CD14-positive monocyte (primary cell): ENCODE data around the gene CFAP300. TPM values are rescaled to one million over a fixed set of nuclear protein-coding genes. Genes with fewer than 3 reads are reported as not detected.

Experiments
- DNase-seq, 3 donors: peaks; one replicate each; pipeline ENCODE4 v3.0.0-alpha.2; 2011 to 2022
- H2AFZ ChIP-seq: 2 replicates; pipeline ENCODE4 v1.6.0; 2012; ENCODE audit warnings: mild to moderate bottlenecking, low read depth, low read length, inconsistent platforms; ENCODE audit not compliant: insufficient read depth, poor library complexity, severe bottlenecking
- H3K27ac ChIP-seq, 2 donors: 1 replicate in 1 of 2; 2 replicates in 1 of 2; pipeline ENCODE4 v1.5.1; 2012 to 2013; ENCODE audit warnings: low read length in 2 of 2, control low read depth in 1 of 2, inconsistent platforms in 1 of 2, low read depth in 1 of 2, mild to moderate bottlenecking in 1 of 2
- H3K27me3 ChIP-seq, 2 donors: one replicate each; pipeline versions ENCODE4 v1.6.0 to v1.6.1; 2011 to 2013; ENCODE audit warnings: low read length in 2 of 2; ENCODE audit not compliant: control insufficient read depth in 2 of 2, insufficient read depth in 2 of 2
- H3K36me3 ChIP-seq, 2 donors: replicated peaks in 1 of 2; 1 replicate in 1 of 2; 2 replicates in 1 of 2; pipeline versions ENCODE4 v1.5.1 to v1.6.1; 2012 to 2013; ENCODE audit warnings: low read length in 2 of 2, control low read depth in 1 of 2, inconsistent platforms in 1 of 2, mild to moderate bottlenecking in 1 of 2; ENCODE audit not compliant: insufficient read depth in 2 of 2, control insufficient read depth in 1 of 2
- H3K4me1 ChIP-seq, 2 donors: 1 replicate in 1 of 2; 2 replicates in 1 of 2; pipeline versions ENCODE4 v1.5.1 to v1.6.1; 2012 to 2013; ENCODE audit warnings: low read length in 2 of 2, control low read depth in 1 of 2, inconsistent platforms in 1 of 2, mild to moderate bottlenecking in 1 of 2, moderate library complexity in 1 of 2; ENCODE audit not compliant: insufficient read depth in 2 of 2, control insufficient read depth in 1 of 2
- H3K4me2 ChIP-seq: replicated peaks from 2 replicates; pipeline ENCODE3; 2012; ENCODE audit warnings: low read length, moderate library complexity, mild to moderate bottlenecking; ENCODE audit not compliant: poor library complexity, severe bottlenecking; ENCODE audit errors: extremely low read depth
- H3K4me3 ChIP-seq, 3 experiments: fragments of 200-600 bp in 1 of 3; sonication (generic) in 1 of 3; replicated peaks in 1 of 3; 1 replicate in 2 of 3; 2 replicates in 1 of 3; pipeline ENCODE4 v1.5.1; 2011 to 2013; ENCODE audit warnings: low read length in 3 of 3, mild to moderate bottlenecking in 3 of 3, control low read depth in 2 of 3, low read depth in 2 of 3, inconsistent platforms in 1 of 3, moderate library complexity in 1 of 3
- H3K79me2 ChIP-seq: 2 replicates; pipeline ENCODE4 v1.6.0; 2012; ENCODE audit warnings: mild to moderate bottlenecking, control low read depth, inconsistent platforms, low read length, moderate library complexity; ENCODE audit not compliant: insufficient read depth
- H3K9ac ChIP-seq: 2 replicates; pipeline ENCODE4 v1.6.0; 2017; ENCODE audit warnings: low read length, mild to moderate bottlenecking; ENCODE audit not compliant: insufficient read depth, poor library complexity, severe bottlenecking
- H3K9me3 ChIP-seq, 2 donors: replicated peaks in 1 of 2; 1 replicate in 1 of 2; 2 replicates in 1 of 2; pipeline versions ENCODE4 v1.5.1 to v1.6.1; 2012 to 2013; ENCODE audit warnings: low read length in 2 of 2, control low read depth in 1 of 2; ENCODE audit not compliant: control insufficient read depth in 1 of 2, insufficient read depth in 1 of 2
- H4K20me1 ChIP-seq: 2 replicates; pipeline ENCODE4 v1.6.0; 2012; ENCODE audit warnings: mild to moderate bottlenecking, low read length, control low read depth, moderate library complexity; ENCODE audit not compliant: insufficient read depth
- H3K27ac Mint-ChIP-seq, 7 donors: one replicate each; pipeline ENCODE4 v1.8.0; 2020; ENCODE audit warnings: mild to moderate bottlenecking in 7 of 7, mixed read lengths in 7 of 7, moderate library complexity in 6 of 7, inconsistent platforms in 2 of 7
- H3K27me3 Mint-ChIP-seq, 3 donors: one replicate each; pipeline ENCODE4 v1.8.0; 2021 to 2022; ENCODE audit warnings: low read depth in 3 of 3, mild to moderate bottlenecking in 3 of 3, mixed read lengths in 3 of 3, moderate library complexity in 3 of 3, inconsistent platforms in 1 of 3
- H3K36me3 Mint-ChIP-seq, 2 donors: one replicate each; pipeline ENCODE4 v1.8.0; 2020; ENCODE audit warnings: mixed read lengths in 2 of 2, inconsistent platforms in 1 of 2, mild to moderate bottlenecking in 1 of 2
- H3K4me1 Mint-ChIP-seq: one replicate; pipeline ENCODE4 v1.8.0; 2020; ENCODE audit warnings: mild to moderate bottlenecking, mixed read lengths
- H3K4me3 Mint-ChIP-seq, 2 donors: one replicate each; pipeline ENCODE4 v1.8.0; 2020; ENCODE audit warnings: mild to moderate bottlenecking in 2 of 2, mixed read lengths in 2 of 2, moderate library complexity in 1 of 2
- H3K9me3 Mint-ChIP-seq, 7 donors: one replicate each; pipeline ENCODE4 v1.8.0; 2020 to 2022; ENCODE audit warnings: mixed read lengths in 7 of 7, mild to moderate bottlenecking in 6 of 7, moderate library complexity in 6 of 7, inconsistent platforms in 2 of 7
- CTCF ChIP-seq: fragments of 200-600 bp; IDR thresholded peaks from one replicate; pipeline ENCODE4 v1.8.0; 2022; ENCODE audit warnings: antibody characterized with exemption, mild to moderate bottlenecking
- WGBS: methylation state at CpG from one replicate; pipeline ENCODE4 v1.1.5; 2013; ENCODE audit warnings: missing lambda C conversion rate; ENCODE audit not compliant: insufficient coverage; 5-methylcytosine and 5-hydroxymethylcytosine counted together
- intact Hi-C, 2 donors: fragments of 100-400 bp; cut with micrococcal nuclease; formaldehyde crosslinking; loops; one replicate each; pipeline versions ENCODE4 v1.15.0 to v1.15.1; 2023
- polyA plus RNA-seq, 3 donors: library from polyadenylated mRNA; depleted of rRNA in 1 of 3; unstranded in 2 of 3; stranded (reverse) in 1 of 3; fragments of 300-500 nt in 2 of 3; fragments of >200 nt in 1 of 3; fragmentation: Illumina TruSeq in 2 of 3; gene quantifications; 1 replicate in 2 of 3; 2 replicates in 1 of 3; pipeline ENCODE4 v1.2.3, GENCODE V29; 2012 to 2021

The CFAP300 gene
- polyA plus RNA-seq, 3 donors: not detected

- Mint-ChIP-seq H3K4me1 (no peaks in the 10 kb centered on the region), H3K9me3 (peaks cover 22 to 56% (median 34%) of the 10 kb centered on the region in 7 donors), H3K36me3 (no peaks in the 10 kb centered on the region), H3K27me3 (peaks cover 5 to 28% (median 6%) of the 10 kb centered on the region in 3 donors), H3K4me3 (no peak overlapping the region), H3K27ac (peak overlapping the region in 1 of 7 donors; percentile 57)
- intact Hi-C loops: no loop called here
- H3K36me3 ChIP-seq: no peaks in the 10 kb centered on the region
- H3K4me1 ChIP-seq: no peaks in the 10 kb centered on the region
- 94% methylated on average over 2 of the region's 2 CpGs for WGBS
- no peak for DNase-seq
- peaks cover 25 to 37% of the 10 kb centered on the region in 2 donors for H3K9me3 ChIP-seq
- no peaks in the 10 kb centered on the region for H4K20me1 ChIP-seq
- no peak overlapping the region for H3K27ac ChIP-seq
- H3K9ac ChIP-seq: no peak overlapping the region
- no peak for TF ChIP-seq CTCF
- H2AFZ ChIP-seq: no peak overlapping the region
- no peak overlapping the region for H3K4me2 ChIP-seq
- no peak overlapping the region for H3K4me3 ChIP-seq
- peaks cover 2% of the 10 kb centered on the region in 2 donors for H3K27me3 ChIP-seq
- no peaks in the 10 kb centered on the region for H3K79me2 ChIP-seq
Observed at GRCh38 chr11:102073253-102073652, 26.0 kb downstream of the CFAP300 start.

GRCh38 chr11:102079625-102080024, 32.4 kb downstream of the CFAP300 start:
- no peaks in the 10 kb centered on the region for H4K20me1 ChIP-seq
- H3K36me3 ChIP-seq: no peaks in the 10 kb centered on the region
- H3K4me1 ChIP-seq: no peaks in the 10 kb centered on the region
- intact Hi-C loops: no loop called here
- H3K27ac ChIP-seq: no peak overlapping the region
- no peak for TF ChIP-seq CTCF
- Mint-ChIP-seq H3K4me1 (no peaks in the 10 kb centered on the region), H3K27me3 (peaks cover 23 to 43% (median 30%) of the 10 kb centered on the region in 3 donors), H3K4me3 (peak overlapping the region in 1 of 2 donors; percentile 28), H3K9me3 (peaks cover 0 to 10% (median 1%) of the 10 kb centered on the region in 7 donors), H3K27ac (no peak overlapping the region), H3K36me3 (no peaks in the 10 kb centered on the region)
- H2AFZ ChIP-seq: no peak overlapping the region
- H3K9ac ChIP-seq: no peak overlapping the region
- H3K9me3 ChIP-seq: peaks cover 0 to 3% of the 10 kb centered on the region in 2 donors
- H3K4me2 ChIP-seq: no peak overlapping the region
- no peaks in the 10 kb centered on the region for H3K79me2 ChIP-seq
- no peak for DNase-seq
- no peak overlapping the region for H3K4me3 ChIP-seq
- H3K27me3 ChIP-seq: peaks cover 23 to 24% of the 10 kb centered on the region in 2 donors
